ENCODE data around the gene HARS1. TPM values are rescaled to one million over a fixed set of nuclear protein-coding genes. Genes with fewer than 3 reads are reported as not detected.

The HARS1 gene
- total and polyA plus RNA-seq, 4 donors, result 51.4 to 100 (median 75.7) TPM

DNA sequence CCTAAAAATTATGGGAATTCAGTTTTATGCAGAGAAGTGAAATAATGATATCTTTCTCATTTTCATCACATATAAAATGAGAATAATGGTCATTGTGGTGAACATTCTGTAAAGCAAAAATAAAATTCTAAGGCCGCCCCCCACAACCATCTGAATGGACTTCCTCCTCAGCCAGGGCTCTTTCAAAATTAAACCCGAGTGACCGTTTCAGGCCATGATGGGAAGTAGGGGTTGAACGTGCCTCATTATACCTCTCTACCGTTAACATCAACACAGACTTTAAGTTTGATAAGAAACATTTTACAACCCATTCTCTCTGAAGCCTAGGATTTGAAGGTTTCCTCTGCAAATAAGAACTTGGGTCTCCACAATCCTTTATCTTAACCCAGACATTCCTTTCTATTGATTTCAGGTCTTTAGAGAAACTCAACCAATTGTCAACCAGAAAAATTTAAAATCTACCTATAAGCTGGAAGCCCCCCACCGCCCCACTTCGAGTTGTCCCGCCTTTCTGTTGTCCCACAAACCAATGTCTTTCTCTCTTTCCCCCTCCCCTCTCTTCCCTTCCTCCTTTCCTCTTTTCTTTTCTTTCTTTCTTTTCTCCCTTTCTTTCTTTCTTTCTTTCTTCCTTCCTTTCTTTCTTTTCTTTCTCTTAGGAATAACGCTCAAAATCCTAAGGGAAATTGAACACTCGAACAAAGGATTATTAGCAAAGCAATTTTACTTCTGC, 53.6 kb downstream of the HARS1 start:
- Histone ChIP-seq H3K4me1 (ENCODE audit: control insufficient read depth, insufficient read depth, low read length) (peaks cover 26% of the 10 kb centered on the region), H3K9me3 (ENCODE audit: control insufficient read depth, insufficient read depth, low read length) (no peaks in the 10 kb centered on the region), H3K4me3 (ENCODE audit: low read depth, low read length) (no peak overlapping the region), H3K36me3 (ENCODE audit: control insufficient read depth, insufficient read depth, low read length) (peaks cover 12% of the 10 kb centered on the region), H3K27me3 (ENCODE audit: control insufficient read depth, insufficient read depth, low read length) (peaks cover 13% of the 10 kb centered on the region), H3K27ac (ENCODE audit: low read depth, low read length) (no peak overlapping the region)
- WGBS (ENCODE audit: insufficient coverage), result 95% methylated on average over 6 of the region's 10 CpGs
- no peak for DNase-seq (ENCODE audit: low read depth in 4 of 6, low spot score in 6 of 6)

DNA sequence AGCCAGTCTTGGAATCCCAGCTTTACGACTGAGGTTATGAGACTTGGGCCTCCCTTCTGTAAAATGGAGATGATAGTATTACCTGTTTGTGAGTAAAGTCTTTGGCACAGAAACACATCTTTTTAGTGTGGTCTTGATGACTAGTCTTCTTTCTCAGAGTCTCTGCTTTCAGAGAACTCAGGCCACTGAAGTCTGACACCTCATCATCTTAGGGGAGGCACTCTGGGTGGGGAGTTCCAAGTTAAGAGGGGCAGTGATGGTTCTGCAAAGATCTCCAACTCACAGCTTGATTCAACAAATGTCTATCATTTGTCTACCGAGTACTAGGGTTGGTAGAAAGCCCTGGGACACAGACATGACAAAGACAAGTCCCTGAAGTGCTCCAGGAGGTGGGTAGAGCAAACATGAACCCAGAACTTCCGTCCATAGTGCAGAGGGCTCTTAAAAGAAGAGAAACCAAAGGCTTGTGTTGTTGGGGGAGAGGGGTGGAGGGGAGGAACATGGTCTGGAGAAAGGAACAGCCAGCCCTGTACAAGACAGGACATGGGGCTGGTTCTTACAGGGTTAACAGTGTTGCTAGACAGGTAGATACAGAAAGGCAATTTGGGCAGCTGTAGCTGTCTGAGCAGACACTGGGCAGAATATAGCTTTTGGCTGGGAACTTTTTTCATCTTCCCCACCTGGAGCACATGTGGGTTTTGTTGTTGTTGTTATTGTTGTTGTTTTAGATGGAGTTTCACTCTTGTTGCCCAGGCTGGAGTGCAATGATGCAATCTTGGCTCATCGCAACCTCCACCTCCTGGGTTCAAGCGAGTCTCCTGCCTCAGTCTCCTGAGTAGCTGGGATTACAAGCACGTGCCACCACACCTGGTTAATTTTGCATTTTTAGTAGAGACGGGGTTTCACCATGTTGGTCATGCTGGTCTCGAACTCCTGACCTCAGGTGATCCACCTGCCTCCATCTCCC, 55.6 kb downstream of the HARS1 start:
- Histone ChIP-seq H3K27ac (ENCODE audit: low read depth, low read length) (no peak overlapping the region), H3K4me1 (ENCODE audit: control insufficient read depth, insufficient read depth, low read length) (peaks cover 36% of the 10 kb centered on the region), H3K9me3 (ENCODE audit: control insufficient read depth, insufficient read depth, low read length) (no peaks in the 10 kb centered on the region), H3K4me3 (ENCODE audit: low read depth, low read length) (no peak overlapping the region), H3K36me3 (ENCODE audit: control insufficient read depth, insufficient read depth, low read length) (no peaks in the 10 kb centered on the region), H3K27me3 (ENCODE audit: control insufficient read depth, insufficient read depth, low read length) (peaks cover 30% of the 10 kb centered on the region)
- WGBS (ENCODE audit: insufficient coverage), result 95% methylated on average over 4 of the region's 8 CpGs
- DNase-seq (ENCODE audit: low read depth in 4 of 6, low spot score in 6 of 6), result no peak

DNA sequence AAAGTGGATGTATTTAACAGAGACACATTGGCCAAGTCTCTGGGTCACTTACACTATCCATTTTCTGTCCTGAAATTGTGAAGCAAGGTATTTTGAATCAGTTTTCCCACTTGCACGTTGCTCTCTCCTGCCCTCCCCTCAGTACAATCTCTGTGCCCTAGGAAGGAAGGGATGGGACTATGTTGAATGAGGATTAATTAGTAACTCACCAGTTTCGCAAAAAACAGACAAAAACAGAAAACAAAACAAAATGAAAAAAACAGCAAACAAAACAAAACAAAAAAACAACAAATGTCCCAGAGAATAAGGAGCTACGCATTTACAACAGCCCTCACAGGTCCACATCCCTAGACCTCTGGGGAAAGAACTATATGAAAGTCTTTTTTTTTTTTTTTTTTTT, 57.1 kb downstream of the HARS1 start:
- Histone ChIP-seq H3K27ac (ENCODE audit: low read depth, low read length) (no peak overlapping the region), H3K4me3 (ENCODE audit: low read depth, low read length) (no peak overlapping the region), H3K4me1 (ENCODE audit: control insufficient read depth, insufficient read depth, low read length) (peaks cover 23% of the 10 kb centered on the region), H3K27me3 (ENCODE audit: control insufficient read depth, insufficient read depth, low read length) (peaks cover 31% of the 10 kb centered on the region), H3K36me3 (ENCODE audit: control insufficient read depth, insufficient read depth, low read length) (no peaks in the 10 kb centered on the region), H3K9me3 (ENCODE audit: control insufficient read depth, insufficient read depth, low read length) (no peaks in the 10 kb centered on the region)
- no CpG with 5 or more reads among the region's 3 CpGs for WGBS (ENCODE audit: insufficient coverage)
- no peak for DNase-seq (ENCODE audit: low read depth in 4 of 6, low spot score in 6 of 6)

DNA sequence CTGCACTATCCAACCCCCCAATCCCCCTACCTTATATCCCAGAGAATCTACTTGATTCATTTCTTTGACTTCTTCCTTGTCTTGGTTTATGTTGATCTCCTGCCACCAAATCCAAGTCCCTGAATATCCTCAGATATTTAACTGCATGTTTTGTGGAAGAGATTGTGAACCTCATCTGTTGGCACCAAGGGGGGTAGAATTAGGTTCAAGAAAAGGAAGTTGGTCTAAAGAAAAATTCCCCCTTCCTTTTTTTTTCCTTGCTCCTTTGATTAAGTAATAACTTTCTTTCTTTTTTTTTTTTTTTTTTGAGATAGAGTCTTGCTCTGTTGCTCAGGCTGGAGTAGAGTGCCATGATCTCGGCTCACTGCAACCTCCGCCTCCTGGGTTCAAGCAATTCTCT, 57.7 kb downstream of the HARS1 start:
- Histone ChIP-seq H3K4me3 (ENCODE audit: low read depth, low read length) (no peak overlapping the region), H3K27ac (ENCODE audit: low read depth, low read length) (no peak overlapping the region), H3K9me3 (ENCODE audit: control insufficient read depth, insufficient read depth, low read length) (peaks cover 3% of the 10 kb centered on the region), H3K4me1 (ENCODE audit: control insufficient read depth, insufficient read depth, low read length) (peaks cover 17% of the 10 kb centered on the region), H3K36me3 (ENCODE audit: control insufficient read depth, insufficient read depth, low read length) (no peaks in the 10 kb centered on the region), H3K27me3 (ENCODE audit: control insufficient read depth, insufficient read depth, low read length) (peaks cover 31% of the 10 kb centered on the region)
- no CpG with 5 or more reads among the region's 2 CpGs for WGBS (ENCODE audit: insufficient coverage)
- DNase-seq (ENCODE audit: low read depth in 4 of 6, low spot score in 6 of 6), result no peak

DNA sequence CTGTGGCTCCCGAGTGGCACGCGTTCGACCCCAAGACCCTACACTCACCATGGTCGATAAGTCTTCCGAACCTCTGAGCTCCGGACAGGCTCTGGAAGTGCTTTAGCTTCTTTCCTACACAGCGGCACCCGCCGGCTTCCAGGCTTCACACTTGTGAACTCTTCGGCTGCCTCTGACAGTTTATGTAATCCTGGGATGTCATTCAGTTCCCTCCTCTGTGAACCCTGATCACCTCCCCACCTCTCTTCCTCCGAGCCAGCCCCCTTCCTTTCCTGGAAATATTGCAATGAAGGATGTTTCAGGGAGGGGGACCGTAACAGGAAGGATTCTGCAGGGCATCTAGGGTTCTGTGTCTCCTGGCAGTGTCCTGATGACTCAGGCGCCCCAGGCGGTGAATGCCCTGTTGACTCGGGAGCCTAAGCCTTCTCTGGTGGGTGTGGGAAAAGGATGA, 58.1 kb downstream of the HARS1 start, which contains the start of gene CD14:
Gene CD14 (minus strand): TSS at position 155 of the 451 bp plus-strand sequence. CDS start 104 bp downstream, at position 51.
- peak within 1 kb of the TSS; percentile 42 for H3K27ac ChIP-seq (ENCODE audit: low read depth, low read length)
- H3K27me3 ChIP-seq (ENCODE audit: control insufficient read depth, insufficient read depth, low read length), result peaks cover 31% of the 10 kb centered on the region
- 3% methylated on average over 11 of the region's 16 CpGs for WGBS (ENCODE audit: insufficient coverage)
- H3K36me3 ChIP-seq (ENCODE audit: control insufficient read depth, insufficient read depth, low read length), result no peaks in the 10 kb centered on the region
- peaks cover 3% of the 10 kb centered on the region for H3K9me3 ChIP-seq (ENCODE audit: control insufficient read depth, insufficient read depth, low read length)
- H3K4me3 ChIP-seq (ENCODE audit: low read depth, low read length), result peak within 1 kb of the TSS; percentile 43
- H3K4me1 ChIP-seq (ENCODE audit: control insufficient read depth, insufficient read depth, low read length), result peaks cover 17% of the 10 kb centered on the region
- peak in 2 of 6 donors; percentile 36 to 47 for DNase-seq (ENCODE audit: low read depth in 4 of 6, low spot score in 6 of 6)

DNA sequence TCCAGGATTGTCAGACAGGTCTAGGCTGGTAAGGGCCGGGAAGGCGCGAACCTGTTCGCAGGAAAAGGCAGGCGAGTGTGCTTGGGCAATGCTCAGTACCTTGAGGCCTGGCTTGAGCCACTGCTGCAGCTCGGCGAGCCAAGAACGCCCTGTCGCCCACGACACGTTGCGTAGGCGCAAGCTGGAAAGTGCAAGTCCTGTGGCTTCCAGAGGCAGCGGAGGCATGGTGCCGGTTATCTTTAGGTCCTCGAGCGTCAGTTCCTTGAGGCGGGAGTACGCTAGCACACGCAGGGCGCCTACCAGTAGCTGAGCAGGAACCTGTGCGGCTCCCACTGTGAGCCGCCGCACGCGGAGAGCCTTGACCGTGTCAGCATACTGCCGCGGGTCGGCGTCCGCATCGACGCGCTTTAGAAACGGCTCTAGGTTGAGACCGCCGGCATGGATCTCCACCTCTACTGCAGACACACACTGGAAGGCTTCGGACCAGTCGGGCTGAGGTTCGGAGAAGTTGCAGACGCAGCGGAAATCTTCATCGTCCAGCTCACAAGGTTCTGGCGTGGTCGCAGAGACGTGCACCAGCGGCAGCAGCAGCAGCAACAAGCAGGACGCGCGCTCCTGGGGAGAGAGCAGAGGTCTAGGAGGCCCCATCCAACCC, 58.7 kb downstream of the HARS1 start:
- Histone ChIP-seq H3K36me3 (ENCODE audit: control insufficient read depth, insufficient read depth, low read length) (no peaks in the 10 kb centered on the region), H3K27ac (ENCODE audit: low read depth, low read length) (peak overlapping the region; percentile 42), H3K4me1 (ENCODE audit: control insufficient read depth, insufficient read depth, low read length) (peaks cover 17% of the 10 kb centered on the region), H3K27me3 (ENCODE audit: control insufficient read depth, insufficient read depth, low read length) (peaks cover 31% of the 10 kb centered on the region), H3K9me3 (ENCODE audit: control insufficient read depth, insufficient read depth, low read length) (peaks cover 3% of the 10 kb centered on the region), H3K4me3 (ENCODE audit: low read depth, low read length) (peak overlapping the region; percentile 43)
- DNase-seq (ENCODE audit: low read depth in 4 of 6, low spot score in 6 of 6), result peak in 2 of 6 donors; percentile 53 to 70
- 2% methylated on average over 48 of the region's 51 CpGs for WGBS (ENCODE audit: insufficient coverage)

DNA sequence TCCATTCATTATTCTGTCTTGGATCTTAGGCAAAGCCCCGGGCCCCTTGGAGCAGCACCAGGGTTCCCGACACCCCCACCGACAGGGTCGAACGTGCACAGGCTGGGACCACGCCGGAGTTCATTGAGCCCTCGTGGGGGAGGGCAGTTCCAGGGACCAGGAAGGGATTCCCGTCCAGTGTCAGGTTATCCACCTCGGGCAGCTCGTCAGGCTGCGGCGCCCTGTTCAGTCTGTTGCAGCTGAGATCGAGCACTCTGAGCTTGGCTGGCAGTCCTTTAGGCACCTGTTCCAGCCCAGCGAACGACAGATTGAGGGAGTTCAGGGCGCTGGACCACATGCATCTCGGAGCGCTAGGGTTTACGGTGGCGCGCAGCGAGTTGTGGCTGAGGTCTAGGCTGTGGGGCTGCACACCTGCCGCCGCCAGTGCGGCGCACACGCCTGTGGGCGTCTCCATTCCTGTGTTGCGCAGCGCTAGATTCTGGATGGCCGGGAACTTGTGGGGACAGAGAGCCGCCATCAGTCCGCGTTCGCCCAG, 59.3 kb downstream of the HARS1 start:
- peak overlapping the region; percentile 42 for H3K27ac ChIP-seq (ENCODE audit: low read depth, low read length)
- H3K4me3 ChIP-seq (ENCODE audit: low read depth, low read length), result peak overlapping the region; percentile 43
- no peak for DNase-seq (ENCODE audit: low read depth in 4 of 6, low spot score in 6 of 6)
- peaks cover 17% of the 10 kb centered on the region for H3K4me1 ChIP-seq (ENCODE audit: control insufficient read depth, insufficient read depth, low read length)
- peaks cover 3% of the 10 kb centered on the region for H3K9me3 ChIP-seq (ENCODE audit: control insufficient read depth, insufficient read depth, low read length)
- peaks cover 31% of the 10 kb centered on the region for H3K27me3 ChIP-seq (ENCODE audit: control insufficient read depth, insufficient read depth, low read length)
- no peaks in the 10 kb centered on the region for H3K36me3 ChIP-seq (ENCODE audit: control insufficient read depth, insufficient read depth, low read length)
- WGBS (ENCODE audit: insufficient coverage), result 12% methylated on average over 36 of the region's 36 CpGs

DNA sequence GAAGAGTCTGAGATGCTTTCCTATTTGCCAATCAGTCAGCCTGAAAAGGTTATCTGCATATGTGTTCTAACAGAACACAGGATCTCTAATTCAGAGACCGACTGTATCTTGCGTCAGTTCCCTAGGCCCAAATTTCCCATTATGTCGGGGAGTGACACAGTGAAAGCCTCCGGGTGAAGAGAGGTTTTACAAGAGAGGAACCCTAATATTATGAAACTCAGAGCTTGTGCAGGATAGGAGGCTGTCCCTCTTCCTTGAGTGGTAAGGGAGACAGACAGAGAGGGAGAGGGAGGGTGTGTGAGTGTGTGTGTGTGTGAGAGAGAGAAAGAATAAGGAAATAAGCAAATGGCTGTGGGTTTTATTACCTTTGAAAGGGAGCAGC, 60.1 kb downstream of the HARS1 start:
- Histone ChIP-seq H3K4me1 (ENCODE audit: control insufficient read depth, insufficient read depth, low read length) (peaks cover 17% of the 10 kb centered on the region), H3K36me3 (ENCODE audit: control insufficient read depth, insufficient read depth, low read length) (no peaks in the 10 kb centered on the region), H3K4me3 (ENCODE audit: low read depth, low read length) (no peak overlapping the region), H3K27ac (ENCODE audit: low read depth, low read length) (no peak overlapping the region), H3K27me3 (ENCODE audit: control insufficient read depth, insufficient read depth, low read length) (peaks cover 31% of the 10 kb centered on the region), H3K9me3 (ENCODE audit: control insufficient read depth, insufficient read depth, low read length) (peaks cover 3% of the 10 kb centered on the region)
- 83% methylated on average over 1 of the region's 4 CpGs for WGBS (ENCODE audit: insufficient coverage)
- no peak for DNase-seq (ENCODE audit: low read depth in 4 of 6, low spot score in 6 of 6)

Data from spinal cord (tissue), 10 donors.